Right atrium auricular region (tissue), 2 donors: ENCODE data around the gene RAB3D. TPM values are rescaled to one million over a fixed set of nuclear protein-coding genes. Genes with fewer than 3 reads are reported as not detected.

Source experiments
- DNase-seq: peaks from one replicate; pipeline ENCODE4 v3.0.0-alpha.2; 2019; ENCODE audit warnings: low spot score
- H3K27ac ChIP-seq, 2 donors: fragments of 200-600 bp; sonication (generic); 1 replicate in 1 of 2; 2 replicates in 1 of 2; pipeline ENCODE4 v1.5.1; 2016 to 2019
- H3K27me3 ChIP-seq, 2 donors: fragments of 200-600 bp; sonication (generic); one replicate each; pipeline versions ENCODE4 v1.5.1 to v1.6.0; 2017 to 2019
- H3K36me3 ChIP-seq: fragments of 200-600 bp; sonication (generic); one replicate; pipeline ENCODE4 v1.5.1; 2016
- H3K4me1 ChIP-seq, 2 donors: fragments of 200-600 bp; sonication (generic); one replicate each; pipeline versions ENCODE4 v1.5.1 to v1.6.0; 2017 to 2019
- H3K4me3 ChIP-seq, 2 donors: fragments of 200-600 bp; sonication (generic); 1 replicate in 1 of 2; 2 replicates in 1 of 2; pipeline ENCODE4 v1.5.1; 2017 to 2019; ENCODE audit warnings: mild to moderate bottlenecking in 1 of 2, moderate library complexity in 1 of 2
- H3K9me3 ChIP-seq, 2 donors: fragments of 200-600 bp; sonication (generic); one replicate each; pipeline ENCODE4 v1.5.1; 2019
- total RNA-seq, 2 donors: library from RNA; depleted of rRNA; stranded (reverse); fragments of >200 nt; gene quantifications; one replicate each; pipeline ENCODE4 v1.1.0, GENCODE V29; 2016
- TF ChIP-seq, protein P1 (sequence below), 2 donors: fragments of 200-600 bp; sonication (generic); IDR thresholded peaks; one replicate each; pipeline ENCODE4 v1.5.1; 2019; ENCODE audit warnings: antibody characterized with exemption in 2 of 2

The RAB3D gene
- total RNA-seq, 2 donors from 2014 or later: 6.5 to 11.1 TPM

DNA sequence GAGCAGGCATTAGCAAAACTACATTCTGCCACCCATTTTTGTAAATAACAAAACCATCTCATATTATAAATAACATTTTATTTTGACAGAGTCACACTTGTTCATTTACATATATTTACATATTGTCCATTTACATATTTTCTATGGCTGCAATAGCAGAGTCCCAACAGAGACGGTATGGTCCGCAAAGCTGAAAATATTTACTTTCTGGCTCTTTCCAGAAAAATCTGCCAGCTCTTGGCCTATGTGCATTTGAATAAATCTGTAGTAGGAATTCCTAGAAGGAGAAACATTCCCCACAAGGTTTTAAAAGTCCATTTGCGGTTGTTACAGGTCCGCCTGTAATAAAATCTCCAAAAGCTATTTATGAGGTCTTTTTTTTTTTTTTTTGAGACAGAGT, 49.2 kb downstream of the RAB3D start:
- Histone ChIP-seq H3K27ac (no peak overlapping the region), H3K27me3 (no peaks in the 10 kb centered on the region), H3K4me3 (no peak overlapping the region), H3K4me1 (peaks cover 0 to 25% of the 10 kb centered on the region in 2 donors), H3K9me3 (no peaks in the 10 kb centered on the region), H3K36me3 (no peaks in the 10 kb centered on the region)
- DNase-seq: no peak
- TF ChIP-seq, protein P1, sequence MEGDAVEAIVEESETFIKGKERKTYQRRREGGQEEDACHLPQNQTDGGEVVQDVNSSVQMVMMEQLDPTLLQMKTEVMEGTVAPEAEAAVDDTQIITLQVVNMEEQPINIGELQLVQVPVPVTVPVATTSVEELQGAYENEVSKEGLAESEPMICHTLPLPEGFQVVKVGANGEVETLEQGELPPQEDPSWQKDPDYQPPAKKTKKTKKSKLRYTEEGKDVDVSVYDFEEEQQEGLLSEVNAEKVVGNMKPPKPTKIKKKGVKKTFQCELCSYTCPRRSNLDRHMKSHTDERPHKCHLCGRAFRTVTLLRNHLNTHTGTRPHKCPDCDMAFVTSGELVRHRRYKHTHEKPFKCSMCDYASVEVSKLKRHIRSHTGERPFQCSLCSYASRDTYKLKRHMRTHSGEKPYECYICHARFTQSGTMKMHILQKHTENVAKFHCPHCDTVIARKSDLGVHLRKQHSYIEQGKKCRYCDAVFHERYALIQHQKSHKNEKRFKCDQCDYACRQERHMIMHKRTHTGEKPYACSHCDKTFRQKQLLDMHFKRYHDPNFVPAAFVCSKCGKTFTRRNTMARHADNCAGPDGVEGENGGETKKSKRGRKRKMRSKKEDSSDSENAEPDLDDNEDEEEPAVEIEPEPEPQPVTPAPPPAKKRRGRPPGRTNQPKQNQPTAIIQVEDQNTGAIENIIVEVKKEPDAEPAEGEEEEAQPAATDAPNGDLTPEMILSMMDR (IDR thresholded peaks at IDR 0.05): no peak

DNA sequence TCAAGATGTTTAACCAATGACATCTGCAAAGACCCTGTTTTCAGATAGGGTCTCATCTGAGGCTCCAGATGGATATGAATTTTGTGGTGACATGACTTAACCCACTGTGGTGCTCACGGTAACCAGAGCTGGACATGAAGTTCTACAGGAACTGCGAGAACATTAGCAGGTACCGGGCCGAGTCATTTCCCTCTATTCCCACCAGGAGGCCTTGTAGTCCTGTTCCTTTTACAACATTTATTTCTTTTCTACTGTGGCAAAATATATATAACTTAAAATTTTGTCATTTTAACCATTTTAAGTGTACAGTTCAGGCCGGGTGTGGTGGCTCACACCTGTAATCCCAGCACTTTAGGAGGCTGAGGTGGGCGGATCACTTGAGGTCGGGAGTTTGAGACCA, 51.1 kb downstream of the RAB3D start:
- Histone ChIP-seq H3K27me3 (no peaks in the 10 kb centered on the region), H3K4me3 (no peak overlapping the region), H3K9me3 (no peaks in the 10 kb centered on the region), H3K36me3 (no peaks in the 10 kb centered on the region), H3K4me1 (peaks cover 0 to 15% of the 10 kb centered on the region in 2 donors), H3K27ac (no peak overlapping the region)
- TF ChIP-seq, protein P1 (IDR thresholded peaks at IDR 0.05): peak in 1 of 2 donors; percentile 50
- no peak for DNase-seq

DNA sequence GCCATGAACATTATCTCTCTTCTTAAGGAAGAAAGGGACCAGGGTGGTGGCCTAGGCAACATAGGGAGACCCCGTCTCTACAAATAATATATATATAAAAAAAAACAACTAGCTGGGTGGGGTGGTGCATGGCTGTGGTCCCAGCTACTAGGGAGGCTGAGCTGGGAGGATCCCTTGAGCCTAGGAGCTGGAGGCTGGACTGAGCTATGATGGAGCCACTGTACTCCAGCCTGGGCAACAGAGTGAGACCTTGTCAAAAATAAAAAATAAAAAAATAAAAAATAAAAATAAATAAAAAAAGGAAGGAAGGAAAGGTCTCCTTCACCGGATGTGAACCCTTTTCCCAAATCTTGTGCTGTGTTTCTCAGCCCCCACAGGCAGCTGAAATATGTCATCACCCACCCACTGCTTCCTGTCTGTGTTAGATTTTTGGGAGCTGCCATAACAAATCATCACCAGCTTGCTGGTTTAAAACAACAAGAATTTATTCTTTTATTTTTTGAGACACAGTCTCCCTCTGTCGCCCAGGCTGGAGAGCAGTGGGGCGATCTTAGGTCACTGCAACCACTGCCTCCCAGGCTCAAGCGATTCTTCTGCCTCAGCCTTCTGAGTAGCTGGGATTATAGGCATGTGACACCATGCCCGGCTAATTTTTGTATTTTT, 53.0 kb downstream of the RAB3D start:
- Histone ChIP-seq H3K27ac (peak overlapping the region; percentile 46 to 51), H3K9me3 (no peaks in the 10 kb centered on the region), H3K4me3 (no peak overlapping the region), H3K4me1 (peaks cover 0 to 13% of the 10 kb centered on the region in 2 donors), H3K27me3 (no peaks in the 10 kb centered on the region), H3K36me3 (no peaks in the 10 kb centered on the region)
- TF ChIP-seq, protein P1 (IDR thresholded peaks at IDR 0.05): peak in 1 of 2 donors; percentile 62
- DNase-seq: no peak

DNA sequence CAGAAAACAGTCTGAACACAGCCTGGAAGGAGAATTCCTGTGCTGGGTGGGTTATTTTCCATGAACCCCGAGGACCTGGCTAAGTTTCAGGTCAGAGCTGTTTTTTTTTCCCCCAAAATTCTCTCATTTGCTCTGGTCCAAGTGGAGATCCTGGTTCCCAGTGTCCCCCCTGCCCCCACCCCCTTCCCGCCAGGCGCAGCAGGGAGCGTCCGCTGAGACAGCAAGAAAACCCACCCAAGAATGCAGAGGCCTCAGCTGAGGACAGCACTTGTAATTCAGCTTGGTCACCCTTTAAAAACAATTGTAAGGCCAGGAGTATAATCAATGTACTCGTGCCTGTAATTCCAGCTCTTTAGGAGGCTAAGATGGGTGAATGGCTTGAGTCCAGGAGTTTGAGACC, 54.9 kb downstream of the RAB3D start:
- DNase-seq: no peak
- no peak overlapping the region for H3K27ac ChIP-seq
- H3K4me1 ChIP-seq: peaks cover 0 to 13% of the 10 kb centered on the region in 2 donors
- no peaks in the 10 kb centered on the region for H3K36me3 ChIP-seq
- H3K9me3 ChIP-seq: no peaks in the 10 kb centered on the region
- TF ChIP-seq, protein P1 (IDR thresholded peaks at IDR 0.05): no peak
- H3K27me3 ChIP-seq: no peaks in the 10 kb centered on the region
- no peak overlapping the region for H3K4me3 ChIP-seq

DNA sequence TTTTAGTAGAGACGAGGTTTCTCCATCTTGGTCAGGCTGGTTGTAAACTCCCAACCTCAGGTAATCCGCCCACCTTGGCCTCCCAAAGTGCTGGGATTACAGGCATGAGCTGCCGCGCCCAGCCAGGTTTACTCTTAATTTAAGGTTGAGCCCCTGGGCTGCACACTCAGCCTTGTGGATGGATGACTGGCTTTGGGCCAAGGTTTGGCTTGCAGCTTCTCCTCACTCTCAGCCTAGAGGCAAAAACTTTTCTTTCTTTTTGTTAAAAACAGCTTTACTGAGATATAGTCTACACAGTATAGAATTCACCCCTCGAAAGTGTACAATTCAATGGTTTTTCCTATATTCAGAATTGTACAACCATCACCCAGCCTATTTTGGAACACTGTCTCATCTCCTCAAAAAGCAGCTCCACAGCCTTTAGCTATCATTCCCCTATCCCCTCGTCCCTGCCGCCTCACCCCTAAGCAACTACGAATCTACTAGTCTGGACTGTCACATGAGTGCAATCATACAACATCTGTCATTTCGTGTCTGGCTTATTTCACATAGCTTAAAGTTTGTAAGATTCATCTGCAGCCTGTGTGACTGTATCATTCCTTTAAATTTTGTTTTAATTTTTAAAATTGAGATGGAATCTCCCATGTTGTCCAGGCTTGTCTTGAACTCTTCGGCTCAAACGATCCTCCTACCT, 58.0 kb downstream of the RAB3D start:
- no peak for DNase-seq
- Histone ChIP-seq H3K27ac (no peak overlapping the region), H3K9me3 (no peaks in the 10 kb centered on the region), H3K4me1 (peaks cover 0 to 7% of the 10 kb centered on the region in 2 donors), H3K4me3 (no peak overlapping the region), H3K27me3 (no peaks in the 10 kb centered on the region), H3K36me3 (no peaks in the 10 kb centered on the region)
- TF ChIP-seq, protein P1 (IDR thresholded peaks at IDR 0.05): no peak
